ENCODE measurements around the gene TTC17. TPM values are rescaled to one million over a fixed set of nuclear protein-coding genes. Genes with fewer than 3 reads are reported as not detected.
A peak's percentile ranks its signal among the peaks of the same experiment; 100 is the strongest.

Gene TTC17
- polyA plus RNA-seq, 1 donor (not counting 4 experiments of a cell fraction or from before 2014, with no cell fraction given) = 53.4 TPM

GRCh38 chr11:43403357-43404231 is 44.9 kb downstream of the TTC17 start:
- Histone ChIP-seq H3K27ac (ENCODE audit: control insufficient read depth, insufficient read depth, low read length) (peak overlapping the region; percentile 32), H3K36me3 (ENCODE audit: control insufficient read depth in 2 of 2, extremely low read depth in 1 of 2, insufficient read depth in 2 of 2, low read length in 2 of 2) (peaks cover 10 to 15% of the 10 kb centered on the region in 2 experiments)

GRCh38 chr11:43404406-43404805 is 45.7 kb downstream of the TTC17 start:
- no peak for DNase-seq (ENCODE audit: low read depth, low spot score)
- H2AFZ ChIP-seq (ENCODE audit: control insufficient read depth, low read length) = no peak overlapping the region
- peak overlapping the region; percentile 20 for H3K4me2 ChIP-seq (ENCODE audit: control insufficient read depth, extremely low read depth, insufficient read depth, low read depth, low read length)
- peak overlapping the region; percentile 32 for H3K27ac ChIP-seq (ENCODE audit: control insufficient read depth, insufficient read depth, low read length)
- no peaks in the 10 kb centered on the region for H3K79me2 ChIP-seq (ENCODE audit: control insufficient read depth, insufficient read depth, low read length)
- no peaks in the 10 kb centered on the region for H3K27me3 ChIP-seq (ENCODE audit: control insufficient read depth, extremely low read depth, insufficient read depth, low read length)
- TF ChIP-seq EZH2 (IDR thresholded peaks at IDR 0.05; ENCODE audit: low read length) = no peak
- TF ChIP-seq CTCF (optimal IDR thresholded peaks at IDR 0.05 in 1 of 3, IDR thresholded peaks at IDR 0.05 in 1 of 3, conservative IDR thresholded peaks at IDR 0.05 in 1 of 3; ENCODE audit: extremely low read depth in 1 of 3, insufficient read depth in 2 of 3, low read length in 3 of 3) = no peak
- no peaks in the 10 kb centered on the region for H4K20me1 ChIP-seq (ENCODE audit: control insufficient read depth, extremely low read depth, insufficient read depth, low read length)
- no peaks in the 10 kb centered on the region for H3K9me1 ChIP-seq (ENCODE audit: control insufficient read depth, extremely low read depth, insufficient read depth, low read length)
- H3K4me3 ChIP-seq (ENCODE audit: control insufficient read depth in 2 of 3, extremely low read depth in 1 of 3, insufficient read depth in 2 of 3, low read depth in 1 of 3, low read length in 3 of 3) = no peak overlapping the region
- H3K36me3 ChIP-seq (ENCODE audit: control insufficient read depth in 2 of 2, extremely low read depth in 1 of 2, insufficient read depth in 2 of 2, low read length in 2 of 2) = peaks cover 8 to 13% of the 10 kb centered on the region in 2 experiments
- H3K9ac ChIP-seq (ENCODE audit: control insufficient read depth, extremely low read depth, insufficient read depth, low read length) = no peak overlapping the region
- dilution Hi-C loops (cut with MboI; ENCODE audit: extremely low pct_ligation_motif_present, low sequenced_read_pairs) = no loop called here
- peak; percentile 44 for FAIRE-seq
- H3K9me3 ChIP-seq (ENCODE audit: control insufficient read depth, low read depth, low read length) = no peaks in the 10 kb centered on the region
- peaks cover 12% of the 10 kb centered on the region for H3K4me1 ChIP-seq (ENCODE audit: control insufficient read depth, extremely low read depth, insufficient read depth, low read length)

More at GRCh38 chr11:43403357-43404231, 44.9 kb downstream of the TTC17 start:
- Histone ChIP-seq H3K9me3 (ENCODE audit: control insufficient read depth, low read depth, low read length) (no peaks in the 10 kb centered on the region), H3K9ac (ENCODE audit: control insufficient read depth, extremely low read depth, insufficient read depth, low read length) (no peak overlapping the region), H3K4me2 (ENCODE audit: control insufficient read depth, extremely low read depth, insufficient read depth, low read depth, low read length) (no peak overlapping the region), H3K27me3 (ENCODE audit: control insufficient read depth, extremely low read depth, insufficient read depth, low read length) (no peaks in the 10 kb centered on the region), H3K9me1 (ENCODE audit: control insufficient read depth, extremely low read depth, insufficient read depth, low read length) (no peaks in the 10 kb centered on the region), H3K4me3 (ENCODE audit: control insufficient read depth in 2 of 3, extremely low read depth in 1 of 3, insufficient read depth in 2 of 3, low read depth in 1 of 3, low read length in 3 of 3) (no peak overlapping the region), H4K20me1 (ENCODE audit: control insufficient read depth, extremely low read depth, insufficient read depth, low read length) (no peaks in the 10 kb centered on the region), H3K79me2 (ENCODE audit: control insufficient read depth, insufficient read depth, low read length) (no peaks in the 10 kb centered on the region), H2AFZ (ENCODE audit: control insufficient read depth, low read length) (no peak overlapping the region), H3K4me1 (ENCODE audit: control insufficient read depth, extremely low read depth, insufficient read depth, low read length) (peaks cover 12% of the 10 kb centered on the region)
- dilution Hi-C loops (cut with MboI; ENCODE audit: extremely low pct_ligation_motif_present, low sequenced_read_pairs) = no loop called here
- DNase-seq (ENCODE audit: low read depth, low spot score) = no peak
- TF ChIP-seq EZH2 (IDR thresholded peaks at IDR 0.05; ENCODE audit: low read length) = no peak
- no peak for TF ChIP-seq CTCF (optimal IDR thresholded peaks at IDR 0.05 in 1 of 3, IDR thresholded peaks at IDR 0.05 in 1 of 3, conservative IDR thresholded peaks at IDR 0.05 in 1 of 3; ENCODE audit: extremely low read depth in 1 of 3, insufficient read depth in 2 of 3, low read length in 3 of 3)
- FAIRE-seq = no peak
